Motor neuron (in vitro differentiated cells): Measurements from ENCODE around the gene FAM98B. TPM values are rescaled to one million over a fixed set of nuclear protein-coding genes. Genes with fewer than 3 reads are reported as not detected.

Source experiments
- ATAC-seq, 8 experiments: fragments of 200-7000 bp; cut with Tn5 transposase; replicated peaks in 6 of 8; 2 replicates each; pipeline ENCODE4 v1.8.0; 2021; ENCODE audit warnings: mild to moderate bottlenecking in 8 of 8, moderate library complexity in 8 of 8
- H3K27ac ChIP-seq, 2 donors: fragments of 250-450 bp; sonication (Bioruptor Pico); 2 replicates each; pipeline ENCODE4 v1.9.0; 2021; ENCODE audit warnings: antibody characterized with exemption in 2 of 2, mild to moderate bottlenecking in 2 of 2, moderate library complexity in 1 of 2
- H3K4me1 ChIP-seq, 2 donors: fragments of 250-450 bp; sonication (Bioruptor Pico); replicated peaks in 1 of 2; 2 replicates each; pipeline ENCODE4 v1.6.1; 2021; ENCODE audit warnings: antibody characterized with exemption in 2 of 2, mild to moderate bottlenecking in 2 of 2, moderate library complexity in 1 of 2
- H3K4me3 ChIP-seq, 5 donors: fragments of 250-450 bp; sonication (Bioruptor Pico); 2 replicates each; pipeline ENCODE4 v1.9.0; 2021; ENCODE audit warnings: antibody characterized with exemption in 5 of 5, mild to moderate bottlenecking in 5 of 5, moderate library complexity in 4 of 5
- WGBS, 10 experiments: fragments of 450-650 bp; shearing (Covaris generic); methylation state at CpG; one replicate each; pipeline ENCODE4 v1.0.0; 2022; 5-methylcytosine and 5-hydroxymethylcytosine counted together
- in situ Hi-C, 9 experiments: fragments of 400-800 bp; cut with MboI; loops; one replicate each; pipeline ENCODE4 v1.15.0; 2021; ENCODE audit warnings: low sequenced_read_pairs in 9 of 9, low pct_unique_long_range_greater_than_20kb in 2 of 9; ENCODE audit not compliant: unreplicated experiment in 9 of 9
- total RNA-seq, 8 experiments: library from RNA; unstranded; fragments of 300-600 nt; gene quantifications; 2 replicates each; pipeline versions ENCODE4 v1.2.3 to v1.2.4, GENCODE V29; 2022

The FAM98B gene
- total RNA-seq, 8 experiments from 2014 or later = 8.4 to 32.4 (median 11.4) TPM

- WGBS, 10 experiments = 77 to 100% (median 92%) methylated on average over 2 of the region's 2 CpGs; no CpG with 5 or more reads in 7 of the 10 experiments
- no peak for ATAC-seq
- Histone ChIP-seq H3K27ac (no peak overlapping the region), H3K4me3 (no peak overlapping the region), H3K4me1 (no peaks in the 10 kb centered on the region)
- in situ Hi-C loops = no loop called here
Observed at GRCh38 chr15:38438031-38438986, 15.6 kb upstream of the FAM98B start.

GRCh38 chr15:38440353-38441129, 13.4 kb upstream of the FAM98B start:
- H3K4me3 ChIP-seq = no peak overlapping the region

GRCh38 chr15:38441130-38441519, 12.8 kb upstream of the FAM98B start:
- no peak for ATAC-seq
- Histone ChIP-seq H3K4me3 (no peak overlapping the region), H3K4me1 (no peaks in the 10 kb centered on the region), H3K27ac (no peak overlapping the region)
- 40 to 90% (median 83%) methylated on average over 1 to 2 of the region's 3 CpGs; no CpG with 5 or more reads in 7 of the 10 experiments for WGBS, 10 experiments
- in situ Hi-C loops = no loop called here

More at GRCh38 chr15:38440353-38441129, 13.4 kb upstream of the FAM98B start:
- in situ Hi-C loops = no loop called here
- Histone ChIP-seq H3K27ac (no peak overlapping the region), H3K4me1 (no peaks in the 10 kb centered on the region)
- peak; percentile 47 to 95 (median 72) for ATAC-seq
- 0 to 73% (median 35%) methylated on average over 2 to 5 of the region's 9 CpGs; no CpG with 5 or more reads in 3 of the 10 experiments for WGBS, 10 experiments

GRCh38 chr15:38454696-38455090, 766 bp downstream of the FAM98B start:
- H3K4me3 ChIP-seq = peak overlapping the region; percentile 80 to 97 (median 94)
- peak overlapping the region; percentile 90 to 94 for H3K27ac ChIP-seq
- 0 to 5% (median 0%) methylated on average over 1 to 12 of the region's 12 CpGs for WGBS, 10 experiments
- in situ Hi-C loops = loop anchor here in 4 of 9 experiments (25.0 kb wide), 1 partner anchor 233 kb away; no protein-coding TSS in a partner anchor
- ATAC-seq = peak in 6 of 8 experiments; percentile 4 to 33 (median 20)
- peaks cover 4 to 6% of the 10 kb centered on the region in 2 donors for H3K4me1 ChIP-seq

GRCh38 chr15:38455092-38455491, 1.2 kb downstream of the FAM98B start:
- peak in 4 of 8 experiments; percentile 10 to 64 (median 51) for ATAC-seq
- H3K27ac ChIP-seq = no peak overlapping the region
- 0 to 22% (median 0%) methylated on average over 1 to 3 of the region's 4 CpGs for WGBS, 10 experiments
- peaks cover 4 to 6% of the 10 kb centered on the region in 2 donors for H3K4me1 ChIP-seq
- H3K4me3 ChIP-seq = peak overlapping the region; percentile 80 to 97 (median 94)
- in situ Hi-C loops = loop anchor here in 4 of 9 experiments (25.0 kb wide), 1 partner anchor 232 kb away; no protein-coding TSS in a partner anchor

GRCh38 chr15:38458646-38459045, 4.7 kb downstream of the FAM98B start:
- peaks cover 4 to 6% of the 10 kb centered on the region in 2 donors for H3K4me1 ChIP-seq
- no peak overlapping the region for H3K4me3 ChIP-seq
- in situ Hi-C loops = loop anchor here in 4 of 9 experiments (25.0 kb wide), 1 partner anchor 229 kb away; no protein-coding TSS in a partner anchor
- H3K27ac ChIP-seq = no peak overlapping the region
- ATAC-seq = no peak
- 88 to 100% (median 95%) methylated on average over 1 to 5 of the region's 5 CpGs; no CpG with 5 or more reads in 4 of the 10 experiments for WGBS, 10 experiments

GRCh38 chr15:38459480-38459879, 5.6 kb downstream of the FAM98B start:
- Histone ChIP-seq H3K4me1 (peaks cover 4 to 6% of the 10 kb centered on the region in 2 donors), H3K27ac (no peak overlapping the region), H3K4me3 (no peak overlapping the region)
- ATAC-seq = no peak
- WGBS, 10 experiments = 93 to 100% (median 100%) methylated on average over 1 to 5 of the region's 6 CpGs; no CpG with 5 or more reads in 5 of the 10 experiments
- in situ Hi-C loops = loop anchor here in 4 of 9 experiments (25.0 kb wide), 1 partner anchor 228 kb away; no protein-coding TSS in a partner anchor

GRCh38 chr15:38460543-38460942, 6.6 kb downstream of the FAM98B start:
- ATAC-seq = no peak
- no peak overlapping the region for H3K27ac ChIP-seq
- in situ Hi-C loops = loop anchor here in 4 of 9 experiments (25.0 kb wide), 1 partner anchor 227 kb away; no protein-coding TSS in a partner anchor
- 73 to 100% (median 87%) methylated on average over 1 to 3 of the region's 3 CpGs; no CpG with 5 or more reads in 1 of the 10 experiments for WGBS, 10 experiments
- peaks cover 0 to 2% of the 10 kb centered on the region in 2 donors for H3K4me1 ChIP-seq
- no peak overlapping the region for H3K4me3 ChIP-seq

- no peak overlapping the region for H3K27ac ChIP-seq
- 65 to 100% (median 93%) methylated on average over 1 to 2 of the region's 2 CpGs; no CpG with 5 or more reads in 3 of the 10 experiments for WGBS, 10 experiments
- ATAC-seq = peak in 1 of 8 experiments; percentile 16
- in situ Hi-C loops = loop anchor here in 4 of 9 experiments (25.0 kb wide), 1 partner anchor 226 kb away; no protein-coding TSS in a partner anchor
- H3K4me1 ChIP-seq = no peaks in the 10 kb centered on the region
- H3K4me3 ChIP-seq = no peak overlapping the region
Observed at GRCh38 chr15:38461066-38461833, 7.3 kb downstream of the FAM98B start.

GRCh38 chr15:38463893-38464292, 10.0 kb downstream of the FAM98B start:
- 90 to 100% (median 100%) methylated on average over 1 to 3 of the region's 3 CpGs; no CpG with 5 or more reads in 1 of the 10 experiments for WGBS, 10 experiments
- ATAC-seq = no peak
- Histone ChIP-seq H3K4me3 (no peak overlapping the region), H3K4me1 (no peaks in the 10 kb centered on the region), H3K27ac (no peak overlapping the region)
- in situ Hi-C loops = loop anchor here in 4 of 9 experiments (25.0 kb wide), 1 partner anchor 223 kb away; no protein-coding TSS in a partner anchor

- H3K4me3 ChIP-seq = no peak overlapping the region
- H3K27ac ChIP-seq = no peak overlapping the region
- no peaks in the 10 kb centered on the region for H3K4me1 ChIP-seq
- WGBS, 10 experiments = 40 to 100% (median 79%) methylated on average over 1 to 4 of the region's 4 CpGs
- in situ Hi-C loops = loop anchor here in 4 of 9 experiments (25.0 kb wide), 1 partner anchor 223 kb away; no protein-coding TSS in a partner anchor
- ATAC-seq = no peak
Observed at GRCh38 chr15:38464675-38465074, 10.7 kb downstream of the FAM98B start.
